GM12878 (cell line): ENCODE measurements around the gene CYTH3.

ENCODE experiments used
- ATF7 ChIP-seq: fragments of 450-650 bp; IDR thresholded peaks from 2 replicates; pipeline ENCODE4 v1.6.1; 2016; ENCODE audit warnings: low read depth, mild to moderate bottlenecking
- MAX ChIP-seq: IDR thresholded peaks from 2 replicates; pipeline ENCODE4 v1.6.1; 2012; ENCODE audit warnings: low read depth, low read length, improper control_type of control experiment
- TF ChIP-seq, protein P1 (sequence below), 3 experiments: IDR thresholded peaks in 2 of 3; conservative IDR thresholded peaks in 1 of 3; 2 replicates each; pipeline ENCODE4 v1.5.1; 2011; ENCODE audit warnings: low read depth in 3 of 3, low read length in 3 of 3, mild to moderate bottlenecking in 3 of 3, control low read depth in 2 of 3, moderate library complexity in 2 of 3, inconsistent platforms in 1 of 3, mixed read lengths in 1 of 3; ENCODE audit not compliant: control insufficient read depth in 2 of 3, insufficient read depth in 1 of 3; ENCODE audit errors: extremely low read depth in 1 of 3

DNA sequence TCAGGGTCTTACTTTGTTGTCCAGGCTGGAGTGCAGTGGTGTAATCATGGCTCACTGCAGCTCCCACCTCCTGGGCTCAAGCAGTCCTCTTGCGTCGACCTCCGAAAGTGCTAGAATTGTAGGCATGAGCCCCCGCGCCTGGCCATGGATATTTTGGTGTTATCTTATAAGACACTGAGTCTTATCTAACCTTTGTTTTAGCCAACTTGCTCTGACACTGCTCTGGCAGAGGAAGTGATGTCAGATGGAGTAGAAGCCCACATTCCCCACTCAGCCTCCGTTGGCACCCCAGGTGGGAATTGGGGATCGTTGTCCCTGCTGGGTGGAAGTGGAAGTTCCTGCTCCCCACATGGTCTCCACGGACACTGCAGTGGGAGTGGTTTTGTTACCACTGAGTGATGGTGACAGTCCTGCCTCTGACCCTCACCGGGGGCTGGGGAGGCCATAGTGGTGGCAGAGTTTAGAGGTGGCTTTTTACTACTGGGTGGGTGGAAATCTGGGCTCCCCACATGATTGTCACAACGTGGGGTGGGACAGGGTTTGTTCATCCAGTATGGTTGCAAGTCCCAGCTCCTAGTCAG is 142.3 kb downstream of the CYTH3 start:
- TF ChIP-seq MAX (no peak), ATF7 (no peak)
- TF ChIP-seq, protein P1, sequence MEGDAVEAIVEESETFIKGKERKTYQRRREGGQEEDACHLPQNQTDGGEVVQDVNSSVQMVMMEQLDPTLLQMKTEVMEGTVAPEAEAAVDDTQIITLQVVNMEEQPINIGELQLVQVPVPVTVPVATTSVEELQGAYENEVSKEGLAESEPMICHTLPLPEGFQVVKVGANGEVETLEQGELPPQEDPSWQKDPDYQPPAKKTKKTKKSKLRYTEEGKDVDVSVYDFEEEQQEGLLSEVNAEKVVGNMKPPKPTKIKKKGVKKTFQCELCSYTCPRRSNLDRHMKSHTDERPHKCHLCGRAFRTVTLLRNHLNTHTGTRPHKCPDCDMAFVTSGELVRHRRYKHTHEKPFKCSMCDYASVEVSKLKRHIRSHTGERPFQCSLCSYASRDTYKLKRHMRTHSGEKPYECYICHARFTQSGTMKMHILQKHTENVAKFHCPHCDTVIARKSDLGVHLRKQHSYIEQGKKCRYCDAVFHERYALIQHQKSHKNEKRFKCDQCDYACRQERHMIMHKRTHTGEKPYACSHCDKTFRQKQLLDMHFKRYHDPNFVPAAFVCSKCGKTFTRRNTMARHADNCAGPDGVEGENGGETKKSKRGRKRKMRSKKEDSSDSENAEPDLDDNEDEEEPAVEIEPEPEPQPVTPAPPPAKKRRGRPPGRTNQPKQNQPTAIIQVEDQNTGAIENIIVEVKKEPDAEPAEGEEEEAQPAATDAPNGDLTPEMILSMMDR (IDR thresholded peaks at IDR 0.05 in 2 of 3, conservative IDR thresholded peaks at IDR 0.05 in 1 of 3; ENCODE audit: control insufficient read depth in 2 of 3, extremely low read depth in 1 of 3, insufficient read depth in 1 of 3, low read depth in 3 of 3, low read length in 3 of 3) = no peak
